GM12878 (cell line): ENCODE data around the gene AMOTL1. TPM values are rescaled to one million over a fixed set of nuclear protein-coding genes. Genes with fewer than 3 reads are reported as not detected.

Experiments used
- ATAC-seq: fragments of 200-7000 bp; cut with Tn5 transposase; 3 replicates; pipeline ENCODE4 v1.9.1; 2020; ENCODE audit warnings: mild to moderate bottlenecking, moderate library complexity
- Bru-seq: library from RNA; stranded (reverse); fragments of 400-500 nt; gene quantifications from one replicate; lab custom pipeline; 2021; lab: Mats Ljungman, UMichigan
- BruChase-seq, 2 experiments: library from RNA; stranded (reverse); fragments of 400-500 nt; gene quantifications; one replicate each; lab custom pipeline; 2021; lab: Mats Ljungman, UMichigan
- BruUV-seq: library from RNA; stranded (reverse); fragments of 400-500 nt; replicated peaks from 2 replicates; lab custom pipeline; 2021; lab: Mats Ljungman, UMichigan
- CTCF ChIA-PET: fragments of 300-600 bp; sonication (Branson Sonifier 250); formaldehyde crosslinking; extraction: SDS; loops from one replicate; lab custom pipeline; 2021; ENCODE audit warnings: inconsistent platforms; lab: Yijun Ruan, JAX
- POLR2A ChIA-PET: fragments of 350-600 bp; formaldehyde crosslinking; extraction: SDS; loops from one replicate; lab custom pipeline; 2021; ENCODE audit warnings: inconsistent platforms; lab: Charles Lee
- RAD21 ChIA-PET: fragments of 300-600 bp; sonication (Branson Sonifier 250); formaldehyde crosslinking; loops from one replicate; lab custom pipeline; 2023; ENCODE audit warnings: antibody characterized with exemption; ENCODE audit not compliant: unreplicated experiment; lab: Charles Lee
- SMC1A ChIA-PET: fragments of 300-600 bp; sonication (Branson Sonifier 250); formaldehyde crosslinking; loops from one replicate; lab custom pipeline; 2023; ENCODE audit not compliant: unreplicated experiment, uncharacterized antibody; lab: Charles Lee
- DNase-seq: peaks from one replicate; pipeline ENCODE4 v3.0.0-alpha.2; 2011; ENCODE audit warnings: low read depth, low spot score
- FAIRE-seq: peaks from 3 replicates; lab custom pipeline; 2011; peaks lifted over from hg19 to GRCh38; lab: Jason Lieb, UNC
- H2AFZ ChIP-seq: 2 replicates; pipeline ENCODE4 v1.6.0; 2011; ENCODE audit warnings: low read depth, low read length, control low read depth; ENCODE audit not compliant: control insufficient read depth
- H3K27ac ChIP-seq: 2 replicates; pipeline ENCODE4 v1.5.1; 2011; ENCODE audit warnings: control low read depth; ENCODE audit not compliant: control insufficient read depth, insufficient read depth
- H3K27me3 ChIP-seq, 2 experiments: replicated peaks in 1 of 2; 2 replicates each; pipeline versions ENCODE4 v1.6.0 to v1.6.1; 2011; ENCODE audit warnings: low read length in 1 of 2; ENCODE audit not compliant: control insufficient read depth in 2 of 2, insufficient read depth in 2 of 2
- H3K36me3 ChIP-seq, 2 experiments: 2 replicates each; pipeline ENCODE4 v1.5.1; 2011; ENCODE audit warnings: low read length in 1 of 2; ENCODE audit not compliant: control insufficient read depth in 2 of 2, insufficient read depth in 2 of 2
- H3K4me1 ChIP-seq: 2 replicates; pipeline ENCODE4 v1.6.1; 2011; ENCODE audit warnings: mild to moderate bottlenecking, low read length, moderate library complexity, mixed read lengths; ENCODE audit not compliant: control insufficient read depth, insufficient read depth
- H3K4me2 ChIP-seq: 2 replicates; pipeline ENCODE4 v1.6.0; 2011; ENCODE audit warnings: control low read depth; ENCODE audit not compliant: control insufficient read depth, insufficient read depth
- H3K4me3 ChIP-seq: fragments of 200-600 bp; sonication (generic); 2 replicates; pipeline ENCODE4 v1.5.1; 2016
- H3K79me2 ChIP-seq: 2 replicates; pipeline ENCODE4 v1.6.0; 2011; ENCODE audit warnings: low read length; ENCODE audit not compliant: control insufficient read depth, insufficient read depth
- H3K9ac ChIP-seq: 2 replicates; pipeline ENCODE4 v1.8.0; 2011; ENCODE audit warnings: low read length, control low read depth, mixed read lengths; ENCODE audit not compliant: control insufficient read depth, insufficient read depth
- H3K9me3 ChIP-seq: replicated peaks from 3 replicates; pipeline ENCODE4 v1.5.1; 2011; ENCODE audit warnings: mild to moderate bottlenecking, low read length; ENCODE audit not compliant: control insufficient read depth, insufficient read depth
- H4K20me1 ChIP-seq: 2 replicates; pipeline ENCODE4 v1.6.0; 2011; ENCODE audit not compliant: control insufficient read depth, insufficient read depth
- DPF2 ChIP-seq: fragments of 450-650 bp; IDR thresholded peaks from 2 replicates; pipeline ENCODE4 v1.6.1; 2017; ENCODE audit warnings: mild to moderate bottlenecking
- HDAC6 ChIP-seq: fragments of 200-600 bp; sonication (generic); IDR thresholded peaks from one replicate; pipeline ENCODE4 v1.8.0; 2017; ENCODE audit warnings: antibody characterized with exemption; ENCODE audit not compliant: unreplicated experiment
- IRF3 ChIP-seq: fragments of 450-650 bp; IDR thresholded peaks from 2 replicates; pipeline ENCODE4 v1.6.1; 2014; ENCODE audit warnings: mild to moderate bottlenecking
- NBN ChIP-seq: fragments of 450-650 bp; IDR thresholded peaks from 2 replicates; pipeline ENCODE4 v1.6.1; 2016
- NFYA ChIP-seq: IDR thresholded peaks from 2 replicates; pipeline ENCODE4 v1.6.1; 2011; ENCODE audit warnings: low read depth, mild to moderate bottlenecking, low read length, improper control_type of control experiment, borderline replicate concordance
- RUNX3 ChIP-seq: IDR thresholded peaks from 2 replicates; pipeline ENCODE4 v1.6.1; 2012; ENCODE audit warnings: low read length, inconsistent platforms
- SMARCA5 ChIP-seq: fragments of 450-650 bp; IDR thresholded peaks from 2 replicates; pipeline ENCODE4 v1.6.1; 2017; ENCODE audit warnings: mild to moderate bottlenecking
- TBL1XR1 ChIP-seq: IDR thresholded peaks from 2 replicates; pipeline ENCODE4 v1.6.1; 2012; ENCODE audit warnings: low read depth, low read length, improper control_type of control experiment
- ZBTB11 ChIP-seq: fragments of 450-650 bp; formaldehyde crosslinking; IDR thresholded peaks from 2 replicates; pipeline ENCODE4 v1.5.0; 2022; ENCODE audit warnings: mild to moderate bottlenecking, missing genetic modification characterization
- ZBTB4 ChIP-seq: fragments of 450-650 bp; formaldehyde crosslinking; IDR thresholded peaks from 2 replicates; pipeline ENCODE4 v1.4.0; 2022; ENCODE audit warnings: mild to moderate bottlenecking, moderate library complexity
- WGBS: methylation state at CpG from one replicate; pipeline ENCODE4 v1.1.6; 2016; ENCODE audit warnings: low lambda C conversion rate; ENCODE audit not compliant: insufficient replicate concordance, insufficient coverage; ENCODE audit errors: missing lambda C conversion rate; 5-methylcytosine and 5-hydroxymethylcytosine counted together
- in situ Hi-C: fragments of 300-500 bp; cut with MboI; formaldehyde crosslinking; loops from 9 replicates; pipeline ENCODE4 v1.14.3; 2018; ENCODE audit warnings: mixed read lengths
- intact Hi-C: fragments of 100-400 bp; cut with micrococcal nuclease; formaldehyde crosslinking; loops from one replicate; pipeline ENCODE4 v1.14.2; 2022; ENCODE audit not compliant: unreplicated experiment
- long read RNA-seq, 2 experiments: library from polyadenylated mRNA; unstranded; transcript quantifications; one replicate each; pipeline ENCODE4 v2.0.0, GENCODE V29; 2019 to 2020
- polyA minus RNA-seq, 3 experiments: library from RNA; depleted of rRNA, polyadenylated mRNA; stranded (reverse); fragments of >200 nt; gene quantifications; 2 replicates each; pipeline ENCODE4 v1.2.3, GENCODE V29; 2011
- polyA plus RNA-seq, 11 experiments: library from polyadenylated mRNA; depleted of rRNA in 4 of 11; unstranded in 6 of 11; stranded (reverse) in 5 of 11; fragments of >200 nt; fragmentation: Nextera tagmentation in 4 of 11; fragmentation: Illumina TruSeq in 1 of 11; extraction: Ambion mirVana in 4 of 11; extraction: Trizol in 1 of 11; gene quantifications; 1 replicate in 1 of 11; 2 replicates in 10 of 11; pipeline versions ENCODE4 v1.2.1 to v1.2.3, GENCODE V29; 2011 to 2016; ENCODE audit warnings: inconsistent platforms in 2 of 11, missing spikeins in 2 of 11, low read depth in 1 of 11
- total RNA-seq, 4 experiments: library from RNA; depleted of rRNA in 3 of 4; stranded (reverse); fragments of >200 nt in 3 of 4; fragmentation: Illumina TruSeq in 1 of 4; extraction: Trizol in 1 of 4; gene quantifications; 2 replicates each; pipeline versions ENCODE4 v1.2.1 to v1.2.3, GENCODE V29; 2013 to 2021

AMOTL1 gene
- not detected in 2 replicates for total RNA-seq (2013; cell fraction: nucleolus; rRNA removed)
- total RNA-seq (2014; rRNA removed) = under 0.01 TPM in 1 of 2 replicates, not detected in the other
- not detected in 2 replicates for total RNA-seq (2014; rRNA removed; fragmentation: Illumina TruSeq; extraction: Trizol)
- 0.11 and 0.41 TPM in 2 replicates for total RNA-seq (2021)
- polyA plus RNA-seq (2011; ENCODE audit: low read depth) = 0.07 TPM
- polyA plus RNA-seq (2011; rRNA removed) = 0.01 TPM in 2 replicates
- under 0.01 TPM in 1 of 2 replicates, not detected in the other for polyA plus RNA-seq (2011; cell fraction: cytosol; rRNA removed)
- 0.01 and 0.09 TPM in 2 replicates for polyA plus RNA-seq (2011; cell fraction: nucleus; rRNA removed)
- 0.14 TPM in 2 replicates for polyA plus RNA-seq (2012)
- polyA plus RNA-seq (2014; fragmentation: Illumina TruSeq; extraction: Trizol) = not detected in 2 replicates
- not detected for polyA plus RNA-seq (2014; fragmentation: Nextera tagmentation; extraction: Ambion mirVana)
- polyA plus RNA-seq (2014; rRNA removed) = not detected in 2 replicates
- not detected for polyA plus RNA-seq (2016; fragmentation: Nextera tagmentation; extraction: Ambion mirVana)
- under 0.01 TPM in 1 of 2 replicates, not detected in the other for polyA minus RNA-seq (2011; rRNA and poly(A)+ RNA removed)
- polyA minus RNA-seq (2011; cell fraction: cytosol; rRNA and poly(A)+ RNA removed) = 0.62 TPM in 1 of 2 replicates, not detected in the other
- under 0.01 TPM in 1 of 2 replicates, not detected in the other for polyA minus RNA-seq (2011; cell fraction: nucleus; rRNA and poly(A)+ RNA removed)
- Bru-seq, nascent RNA = percentile 13 among the genes with signal in this experiment
- BruChase-seq, experiment 1, labeled RNA remaining after a 6-hour chase = percentile 9 among the genes with signal in this experiment
- percentile 13 among the genes with signal in this experiment for BruChase-seq, experiment 2, labeled RNA remaining after a 2-hour chase
- long read RNA-seq, experiment 1 = 0 reads
- long read RNA-seq, experiment 2 = 0 reads

GRCh38 chr11:94767701-94768601 is at the start of gene AMOTL1:
TSS of gene AMOTL1 (plus strand) at chr11:94768356. CDS start at chr11:94768512, 156 bp downstream.
- no TSS peak for BruUV-seq
- Histone ChIP-seq H3K4me2 (no peak within 1 kb of the TSS; the same call in 1 of the 2 replicates), H3K36me3 (no peaks in the 10 kb centered on the region), H3K9ac (no peak within 1 kb of the TSS), H4K20me1 (no peaks in the 10 kb centered on the region), H3K27me3 (peaks cover 13 to 16% of the 10 kb centered on the region in 2 experiments), H3K4me3 (no peak within 1 kb of the TSS), H3K79me2 (no peaks in the 10 kb centered on the region), H3K9me3 (no peaks in the 10 kb centered on the region), H2AFZ (no peak within 1 kb of the TSS), H3K27ac (no peak within 1 kb of the TSS), H3K4me1 (no peaks in the 10 kb centered on the region)
- intact Hi-C loops = no loop called here
- CTCF ChIA-PET = no interaction called here
- SMC1A ChIA-PET = no interaction called here
- WGBS = 2% methylated on average over 33 of the region's 57 CpGs
- in situ Hi-C loops = no loop called here
- ATAC-seq (peak; percentile 31; the same call in 2 of the 3 replicates), DNase-seq (no peak), FAIRE-seq (no peak)
- TF ChIP-seq ZBTB11 (CRISPR knock-in tag) (no peak), NFYA (no peak), ZBTB4 (CRISPR knock-in tag) (no peak), IRF3 (no peak), HDAC6 (no peak), DPF2 (no peak), RUNX3 (no peak), NBN (no peak), SMARCA5 (no peak), TBL1XR1 (no peak)
- RAD21 ChIA-PET = no interaction called here
- POLR2A ChIA-PET = no interaction called here
